Activated gamma-delta T cell treated with anti-CD3 and anti-CD28 coated beads, Interleukin-2, amount 50 U/mL, for 16 hours (primary cell): ENCODE measurements around the gene KASH5.

Source experiments
- DNase-seq: peaks from one replicate; pipeline ENCODE4 v3.0.0-alpha.2; 2020; ENCODE audit warnings: low read depth

The KASH5 gene

DNA sequence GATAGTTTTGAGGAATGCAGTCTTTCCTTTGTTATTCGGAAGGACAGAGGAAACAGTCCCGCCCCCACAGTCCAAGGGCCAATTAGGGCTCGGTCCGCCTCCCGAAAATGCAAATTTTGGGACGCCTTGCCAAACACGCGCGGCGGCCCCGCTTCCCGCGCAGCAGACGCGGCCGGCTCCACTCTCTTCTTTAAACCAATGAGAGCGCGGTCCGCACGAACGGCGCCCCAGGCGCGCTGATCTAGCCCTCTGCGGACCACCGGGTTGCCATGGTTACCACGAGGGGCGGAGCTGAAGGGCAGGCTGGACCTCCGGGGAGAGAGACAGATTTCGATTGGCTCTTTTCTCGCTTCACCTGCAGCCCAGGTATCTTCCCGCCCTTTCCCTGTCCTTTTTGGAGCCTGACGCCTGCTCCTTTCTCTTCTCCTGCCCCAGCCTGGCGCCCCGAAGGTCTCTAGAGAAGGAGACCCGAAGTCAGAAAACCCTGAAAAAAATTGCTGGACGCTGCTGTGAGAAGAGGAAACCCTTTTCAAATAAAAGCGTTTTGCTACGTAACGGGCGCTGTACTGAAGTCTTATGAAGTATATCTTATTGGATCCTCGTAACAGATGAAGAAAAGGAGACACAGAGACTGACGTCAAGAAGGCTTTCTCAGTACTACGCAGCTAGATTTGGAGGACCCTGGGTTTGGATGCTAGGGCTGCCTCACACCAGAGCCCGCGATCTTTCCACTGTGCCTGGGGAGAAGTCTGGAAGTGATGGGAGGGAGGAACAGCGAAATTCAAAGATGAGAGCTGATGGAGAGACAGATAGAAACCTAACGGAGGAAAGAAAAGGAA lies 33.2 kb downstream of the KASH5 start:
- DNase-seq, result no peak

DNA sequence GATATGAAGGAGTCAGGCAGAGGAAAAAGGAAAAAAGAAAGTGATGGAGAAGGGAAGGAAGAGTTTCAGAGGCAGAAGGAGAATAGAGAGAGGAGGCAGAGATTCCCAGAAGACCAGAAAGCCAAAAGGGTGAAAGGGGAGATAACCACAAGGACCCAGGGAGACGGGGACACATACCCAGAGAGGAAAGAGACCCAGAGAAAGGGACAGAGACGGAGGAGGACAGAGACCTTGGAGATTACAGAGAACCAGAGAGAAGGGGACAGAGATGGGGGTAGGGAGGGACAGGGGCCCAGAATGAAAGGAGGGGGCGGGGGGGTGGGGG lies 33.8 kb downstream of the KASH5 start:
- no peak for DNase-seq

DNA sequence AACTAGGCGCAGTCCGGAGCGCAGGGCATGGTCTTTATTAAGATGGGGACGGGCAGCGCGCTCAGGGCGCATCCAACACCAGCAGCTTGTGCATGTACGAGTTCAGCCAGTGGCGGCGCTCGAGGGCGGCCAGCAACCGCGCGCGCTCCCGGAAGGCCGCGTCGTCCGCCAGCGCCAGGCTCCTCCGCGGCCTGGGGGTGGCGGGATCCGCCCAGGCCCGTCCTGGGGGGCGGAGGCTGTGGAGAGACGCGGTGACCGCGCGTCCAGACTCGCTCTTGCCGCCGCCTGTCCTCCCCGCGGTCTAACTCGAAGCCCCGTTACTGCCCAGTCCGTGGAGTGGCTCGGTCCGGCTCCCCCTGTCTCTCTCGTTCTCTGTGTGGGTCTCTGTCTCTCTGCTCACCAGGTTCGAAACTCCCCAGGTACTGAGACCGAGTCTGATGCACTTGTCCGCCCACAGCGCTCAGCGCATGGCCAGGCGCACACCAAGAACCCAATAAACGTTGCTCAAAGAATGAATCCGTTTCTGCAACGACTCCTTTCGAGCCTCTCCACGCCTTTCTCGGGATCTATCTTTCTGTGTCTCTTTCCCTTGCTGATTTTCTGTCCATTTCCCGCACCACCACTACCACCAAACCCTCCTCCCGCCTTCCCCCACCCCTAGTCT lies 34.5 kb downstream of the KASH5 start:
- DNase-seq, result no peak

DNA sequence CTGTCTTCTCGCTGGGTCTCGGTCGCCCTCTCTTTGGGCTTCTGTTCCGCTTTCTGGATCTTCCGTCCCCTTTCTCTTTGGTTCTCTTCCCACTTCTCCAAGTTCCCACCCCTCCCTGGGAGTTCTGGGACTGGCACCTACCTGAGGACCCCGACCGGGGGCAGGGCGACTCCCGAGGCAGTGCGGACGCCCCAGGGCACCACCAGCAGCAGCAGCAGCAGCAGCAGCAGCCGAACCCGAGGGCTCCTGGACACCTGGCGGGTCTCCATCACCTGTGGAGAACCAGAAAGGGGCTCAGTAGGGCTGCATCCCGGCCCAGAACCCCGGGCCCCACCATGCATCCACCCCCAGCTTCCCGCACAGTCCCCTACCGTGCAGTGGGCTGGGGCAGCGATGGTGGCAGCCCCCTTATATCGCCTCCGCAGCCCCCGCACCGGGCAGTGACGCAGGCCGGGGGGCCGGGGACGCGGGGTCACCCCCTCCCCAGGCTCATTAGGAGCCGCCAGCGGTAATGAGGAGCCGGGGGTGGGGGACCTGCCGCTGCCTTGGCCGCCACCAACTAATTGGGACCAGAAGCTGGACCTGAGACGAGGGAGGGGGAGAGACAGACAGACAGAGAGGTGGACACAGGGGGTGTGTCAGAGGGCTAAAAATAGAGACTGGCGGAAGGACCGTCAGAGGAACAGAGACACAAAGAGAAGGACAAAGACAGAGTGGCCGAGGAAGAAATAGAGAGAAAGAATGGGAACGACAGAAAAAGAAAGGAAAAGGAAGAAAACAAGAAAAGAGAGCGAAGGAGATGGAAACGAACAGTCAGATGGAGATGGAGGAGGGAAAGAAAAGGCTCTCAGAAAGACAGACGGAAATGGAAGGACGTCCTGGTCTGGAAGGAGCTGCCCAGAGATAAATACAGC lies 35.3 kb downstream of the KASH5 start, which contains the start of gene PTH2:
PTH2 (minus strand) TSS at position 371 of the 914 bp plus-strand sequence; CDS start at position 269, 102 bp downstream.
- DNase-seq, result no peak

DNA sequence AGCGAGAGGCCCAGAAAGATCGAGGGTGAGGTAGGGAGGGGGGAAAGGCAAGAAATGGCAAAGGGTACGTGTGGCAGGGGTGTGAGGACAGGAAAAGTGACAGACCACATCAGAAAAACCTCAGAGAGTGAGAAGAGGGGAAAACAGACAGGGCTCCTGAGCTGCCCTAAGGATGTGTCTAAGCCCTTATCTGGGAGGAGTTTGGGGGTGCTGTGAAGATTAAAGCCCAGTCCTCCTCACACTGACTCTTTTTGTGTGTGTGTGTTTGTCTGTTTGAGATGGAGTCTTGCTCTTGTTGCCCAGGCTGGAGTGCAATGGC lies 35.9 kb downstream of the KASH5 start:
- no peak for DNase-seq

DNA sequence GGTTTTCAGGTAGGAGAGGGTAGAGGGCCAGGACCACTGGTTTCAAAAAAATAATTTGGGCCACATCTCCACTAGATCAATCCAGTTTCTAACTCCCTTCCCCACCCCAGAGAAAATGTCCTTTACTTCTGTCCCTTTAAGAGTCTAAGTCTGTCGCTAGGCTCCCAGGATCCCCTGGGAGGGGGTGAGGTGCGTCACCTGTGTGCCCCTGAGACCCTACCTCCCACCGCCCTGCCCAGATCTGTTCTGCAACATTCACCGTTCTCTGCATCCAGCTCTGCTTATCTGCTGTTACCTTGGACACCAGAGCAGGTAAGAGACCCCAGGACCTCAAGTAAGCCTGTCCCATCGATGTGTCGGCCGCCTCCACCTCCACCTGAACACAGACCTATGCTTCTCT lies 37.1 kb downstream of the KASH5 start, which contains the start of gene GFY:
GFY (plus strand) TSS at position 211 of the 400 bp plus-strand sequence. CDS start 1,043 bp downstream, outside the sequence.
- DNase-seq, result no peak

DNA sequence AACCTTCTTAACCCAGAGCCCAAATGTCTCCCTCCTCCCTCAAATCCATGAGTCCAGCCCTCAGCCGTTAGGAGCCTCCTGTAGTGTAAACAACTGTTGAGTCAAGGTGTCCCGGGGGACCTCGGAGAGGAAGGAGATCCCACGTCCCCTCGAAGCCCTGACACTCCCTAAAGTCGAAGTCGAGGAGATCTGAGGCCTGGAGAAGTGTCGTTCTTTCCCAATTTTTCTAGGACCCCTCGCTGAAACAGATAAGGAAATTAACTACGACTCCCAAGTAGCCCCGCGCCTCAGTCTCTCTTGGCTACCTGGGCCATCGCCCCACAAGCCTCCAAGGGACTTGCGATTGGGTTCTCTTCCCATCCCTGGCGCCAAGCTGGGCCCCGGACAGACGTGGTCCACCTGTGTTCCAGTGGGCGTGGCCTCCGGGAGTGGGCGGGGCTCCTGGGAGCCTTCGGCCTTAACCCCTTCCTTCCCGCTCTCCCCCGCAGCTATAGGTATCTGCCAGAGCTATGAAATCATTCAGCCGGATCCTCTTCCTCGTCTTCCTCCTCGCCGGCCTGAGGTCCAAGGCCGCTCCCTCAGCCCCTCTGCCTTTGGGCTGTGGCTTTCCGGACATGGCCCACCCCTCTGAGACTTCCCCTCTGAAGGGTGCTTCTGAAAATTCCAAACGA lies 38.0 kb downstream of the KASH5 start:
- DNase-seq, result no peak

DNA sequence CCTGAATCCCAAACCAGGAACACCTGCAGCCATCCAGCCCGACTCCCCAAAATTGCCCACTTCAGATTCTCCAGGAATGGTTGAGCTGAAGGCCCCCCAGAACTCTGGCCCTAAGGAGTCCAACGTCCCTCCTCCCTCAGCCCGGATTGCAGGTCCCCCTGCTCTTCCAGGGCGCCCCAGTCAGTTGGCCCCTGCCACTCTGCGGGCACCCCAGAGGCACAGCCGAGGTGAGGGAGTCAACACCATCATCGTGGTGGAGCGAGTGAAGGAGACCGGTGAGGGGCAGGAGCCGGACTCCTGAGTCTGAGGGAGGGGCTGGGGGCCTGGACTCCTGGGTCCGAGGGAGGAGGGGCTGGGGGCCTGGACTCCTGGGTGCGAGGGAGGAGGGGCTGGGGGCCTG lies 39.3 kb downstream of the KASH5 start:
- no peak for DNase-seq

DNA sequence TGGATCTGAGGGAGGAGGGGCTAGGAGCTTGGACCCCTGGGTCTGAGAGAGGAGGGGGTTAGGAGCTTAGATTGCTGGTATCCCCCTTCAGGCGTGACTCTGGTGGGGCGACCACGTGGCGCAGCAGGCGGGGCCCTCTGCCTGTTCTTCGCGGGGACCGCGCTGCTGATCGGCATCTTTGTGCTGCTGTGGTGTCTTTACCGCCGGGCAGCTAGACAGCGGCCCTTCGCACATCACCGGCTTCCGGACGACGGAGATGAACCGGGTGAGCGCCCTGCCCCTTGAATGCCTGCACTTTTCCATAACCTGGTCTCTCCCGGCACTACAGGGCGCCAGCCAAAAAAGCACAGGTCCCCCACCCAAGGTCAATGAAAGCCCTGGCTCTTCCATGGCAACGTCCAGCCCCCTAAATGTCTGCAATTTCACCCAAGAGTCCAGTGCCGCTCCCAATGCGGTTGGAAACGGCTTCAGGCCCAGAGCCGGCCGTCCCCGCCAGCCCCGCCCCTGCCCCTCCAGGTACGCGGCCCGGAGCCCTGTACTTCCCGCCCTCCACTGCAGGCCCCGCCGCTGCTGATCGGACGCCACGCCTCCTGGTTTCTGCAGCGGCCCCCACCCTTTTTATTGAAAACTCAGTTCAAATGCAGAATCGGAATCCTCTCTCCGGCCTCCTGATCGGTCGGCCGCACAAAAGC lies 40.0 kb downstream of the KASH5 start:
- DNase-seq, result no peak

DNA sequence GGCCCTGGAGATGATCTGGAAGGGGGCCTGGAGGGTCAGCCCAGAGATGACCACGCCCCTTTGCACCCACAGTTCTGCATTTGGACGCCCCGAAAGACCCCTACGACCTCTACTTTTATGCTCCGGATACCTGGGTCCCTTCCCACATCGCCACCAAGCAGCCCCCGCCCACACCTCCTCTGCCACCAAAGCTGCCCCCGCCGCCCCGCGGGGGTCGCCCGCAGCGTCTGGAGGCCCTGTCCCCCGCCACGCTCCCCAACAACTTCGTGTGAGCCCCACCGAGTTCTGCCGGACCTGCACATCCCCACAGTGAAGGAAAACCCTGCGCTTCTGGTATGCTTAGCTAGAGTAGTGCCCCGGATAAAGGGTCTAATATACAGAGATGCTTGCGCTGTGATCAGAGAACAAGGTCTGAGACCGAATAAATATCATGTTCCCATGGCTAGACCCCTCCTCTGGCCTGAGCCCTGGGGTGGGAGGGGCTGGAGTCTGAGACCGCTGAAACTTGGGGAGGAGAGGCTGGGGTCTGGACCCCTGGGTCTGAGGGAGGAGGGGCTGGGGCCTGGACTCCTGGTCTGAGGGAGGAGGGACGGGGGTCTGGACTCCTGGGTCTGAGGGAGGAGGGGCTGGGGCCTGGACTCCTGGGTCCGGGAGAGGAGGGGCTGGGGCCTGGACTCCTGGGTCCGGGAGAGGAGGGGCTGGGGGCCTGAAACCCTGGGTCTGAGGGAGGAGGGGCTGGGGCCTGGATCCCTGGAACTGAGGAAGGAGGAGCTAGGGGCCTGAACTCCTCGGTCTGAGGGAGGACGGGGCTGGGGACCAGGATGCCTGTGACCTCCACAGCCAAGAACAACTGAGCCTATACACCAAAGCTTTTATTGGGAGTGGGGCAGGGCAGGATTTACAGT lies 40.8 kb downstream of the KASH5 start:
- no peak for DNase-seq

DNA sequence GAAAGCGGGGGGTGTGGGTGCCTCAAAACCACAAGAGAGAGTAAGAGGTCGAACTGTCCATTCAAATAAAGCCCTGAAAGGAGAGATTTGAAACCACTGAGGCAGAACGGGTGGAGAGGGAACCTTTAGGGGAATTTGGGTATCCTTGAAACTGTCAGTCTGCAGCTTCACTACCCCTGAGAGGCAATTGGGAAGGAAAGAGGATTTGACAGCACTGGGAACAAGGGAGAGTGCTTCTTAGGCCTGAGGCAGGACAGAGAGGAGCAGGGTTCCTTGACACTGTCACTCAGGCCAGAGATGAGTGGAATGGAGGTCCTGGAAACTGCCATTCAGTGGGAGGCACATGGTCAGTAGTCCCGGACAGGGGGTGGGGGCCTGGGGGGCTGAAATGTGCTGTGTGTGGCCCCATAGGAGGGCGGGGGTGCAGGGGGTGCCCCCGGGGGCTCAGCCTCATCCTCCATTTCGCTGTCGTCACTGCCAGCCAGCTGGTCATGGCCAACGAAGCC lies 42.2 kb downstream of the KASH5 start:
- DNase-seq, result no peak

DNA sequence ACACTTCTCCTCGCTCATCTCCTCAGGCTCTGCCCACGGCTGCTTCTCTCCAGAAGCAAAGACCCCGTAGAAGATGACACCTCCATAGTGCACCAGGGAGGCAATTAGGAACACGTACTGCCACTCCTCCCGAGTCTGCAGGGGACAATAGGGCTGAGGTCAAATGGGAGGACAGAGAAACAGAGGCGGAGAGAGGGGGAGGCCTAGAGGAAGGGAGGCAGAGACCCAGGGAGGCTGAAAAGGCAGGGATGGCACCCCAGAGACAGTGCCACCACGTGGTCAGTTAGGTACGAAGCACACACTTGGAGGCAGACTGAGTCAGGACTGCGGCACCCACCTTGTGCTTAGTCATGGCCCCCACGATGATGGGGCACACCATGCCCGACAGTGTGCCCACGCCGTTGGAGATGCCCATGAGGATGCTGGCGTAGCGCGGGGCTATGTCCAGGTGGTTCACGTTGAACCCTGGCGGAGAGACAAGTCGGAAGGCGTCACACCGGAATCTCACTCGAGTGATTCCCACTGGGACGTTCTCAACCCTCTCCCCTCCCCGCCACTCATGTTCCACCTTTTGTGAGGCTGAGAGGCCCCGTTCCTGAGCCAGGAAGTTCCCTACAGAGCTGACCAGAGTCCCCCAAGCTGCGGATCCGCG lies 42.8 kb downstream of the KASH5 start:
- no peak for DNase-seq

DNA sequence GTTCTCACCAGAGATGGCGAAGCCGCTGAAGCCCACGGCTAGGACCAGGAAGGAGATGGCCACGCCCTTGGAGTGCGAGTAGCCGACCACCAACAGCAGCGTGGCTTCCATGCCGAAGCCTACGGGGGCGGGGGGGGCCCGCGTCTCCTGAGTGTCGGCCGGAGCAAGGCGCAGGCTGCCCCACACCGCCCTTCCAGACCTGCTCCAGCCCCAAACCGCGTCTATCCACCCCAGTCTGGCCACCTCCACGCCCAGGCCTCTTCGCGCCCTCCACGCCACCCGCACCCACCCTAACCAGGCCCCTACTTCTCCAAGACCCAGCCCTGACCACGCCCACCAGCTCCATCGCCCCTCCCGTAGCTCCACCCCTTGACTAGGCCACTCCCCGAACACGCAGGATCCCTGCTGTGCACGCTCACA lies 43.3 kb downstream of the KASH5 start:
- no peak for DNase-seq

DNA sequence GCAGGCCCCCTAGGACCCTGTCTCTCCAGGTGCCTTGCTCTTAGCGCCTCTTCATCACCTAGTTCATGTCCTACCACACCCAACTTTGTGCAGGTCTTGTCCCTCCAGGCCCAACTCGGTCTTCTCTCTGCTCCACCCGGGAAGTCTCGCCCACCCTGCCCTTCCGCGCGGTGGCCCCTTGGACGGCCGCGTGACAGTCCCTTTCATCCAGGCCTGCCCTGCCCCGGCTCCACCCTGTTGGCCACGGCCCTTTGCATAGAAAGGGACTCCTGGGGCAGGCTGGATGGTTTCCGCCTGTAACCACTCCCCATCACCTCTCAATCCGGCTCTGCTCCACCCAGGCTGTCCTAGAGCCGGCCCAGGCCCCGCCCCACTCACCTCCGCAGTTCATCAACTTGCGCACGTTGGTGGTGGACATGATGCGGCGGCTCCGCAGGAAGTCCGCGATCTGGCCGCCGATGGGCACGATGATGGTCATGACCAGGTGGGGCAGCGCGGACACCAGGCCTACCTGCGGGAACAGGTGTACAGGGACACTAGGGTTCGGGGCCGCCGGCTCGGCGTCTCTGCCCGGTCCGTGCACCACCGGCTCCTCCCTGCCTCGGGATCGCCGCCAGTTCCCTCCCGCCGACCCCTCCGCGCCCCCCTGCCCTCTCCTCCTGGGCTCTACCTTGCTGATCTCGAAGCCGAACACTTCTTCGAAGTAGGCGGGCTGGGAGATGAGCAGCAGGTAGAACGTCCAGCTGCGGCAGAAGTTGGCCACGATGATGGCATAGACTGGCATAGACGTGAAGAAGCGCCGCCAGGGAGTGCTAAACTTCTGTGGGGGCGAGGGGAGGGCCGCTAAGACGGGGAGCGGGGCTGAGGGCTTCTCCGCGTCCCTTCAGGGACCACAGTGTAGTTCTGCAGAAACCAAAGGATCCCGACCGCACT lies 44.4 kb downstream of the KASH5 start:
- DNase-seq, result no peak

DNA sequence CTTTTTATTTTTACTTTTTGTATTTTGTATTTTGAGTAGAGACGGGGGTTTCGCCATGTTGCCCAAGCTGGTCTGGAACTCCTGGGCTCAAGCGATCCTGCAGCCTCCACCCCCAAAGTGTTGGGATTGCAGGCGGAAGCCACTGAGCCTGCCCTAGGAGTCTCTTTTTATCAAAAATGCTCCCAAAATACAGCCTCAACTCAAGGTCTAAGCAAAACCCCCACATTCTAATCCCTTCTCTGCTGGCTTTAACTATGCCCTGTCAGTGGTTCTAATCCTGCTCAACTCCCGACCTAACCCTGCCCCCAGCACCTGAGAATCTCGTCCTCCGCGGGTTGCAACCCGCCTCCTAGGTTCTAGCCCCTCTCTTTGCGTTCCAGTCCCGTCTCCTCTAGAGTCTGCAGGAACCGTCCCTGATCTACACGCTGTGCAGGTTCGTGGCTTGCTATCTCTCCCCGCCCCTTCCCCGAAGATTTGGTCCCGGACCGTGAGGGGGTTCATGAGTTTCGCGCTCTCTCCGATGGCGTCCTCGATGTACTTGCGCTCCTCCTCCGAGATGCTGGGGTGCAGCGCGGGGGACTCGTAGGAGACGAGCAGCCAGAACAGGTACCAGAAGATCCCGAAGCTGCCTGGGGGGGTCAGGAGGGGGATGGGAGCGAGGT lies 45.3 kb downstream of the KASH5 start:
- no peak for DNase-seq

DNA sequence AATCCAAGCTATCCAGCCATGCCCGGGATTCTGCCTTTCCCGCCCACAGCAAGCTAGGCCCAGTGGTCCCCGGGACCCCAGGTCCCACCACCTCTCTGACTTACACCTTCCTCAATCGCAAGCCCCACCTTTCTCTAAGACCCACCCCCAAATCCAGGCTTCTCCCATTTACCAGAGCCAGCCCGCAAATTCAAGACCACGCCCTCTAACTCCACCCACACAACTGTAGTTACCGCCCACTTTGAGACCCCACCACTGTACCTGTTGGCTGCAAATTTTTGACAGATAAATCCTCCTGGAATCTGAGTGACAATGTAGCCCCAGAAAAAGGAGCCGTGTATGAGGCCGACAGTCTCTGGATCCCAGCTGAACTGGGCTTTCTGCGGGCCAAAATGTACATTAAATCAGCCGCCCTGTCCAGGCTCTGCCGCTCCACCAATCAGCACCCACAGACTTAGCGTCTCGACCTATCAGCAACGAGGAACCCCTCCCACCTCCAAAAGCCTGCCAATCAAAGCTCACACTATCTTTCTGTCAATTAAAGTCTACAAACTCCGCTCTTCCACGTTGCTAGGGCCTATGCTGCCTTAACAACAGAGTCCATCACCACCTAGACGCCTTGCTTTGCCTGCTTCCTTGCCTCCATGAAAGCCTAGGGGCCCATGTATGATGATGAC lies 47.0 kb downstream of the KASH5 start:
- no peak for DNase-seq

DNA sequence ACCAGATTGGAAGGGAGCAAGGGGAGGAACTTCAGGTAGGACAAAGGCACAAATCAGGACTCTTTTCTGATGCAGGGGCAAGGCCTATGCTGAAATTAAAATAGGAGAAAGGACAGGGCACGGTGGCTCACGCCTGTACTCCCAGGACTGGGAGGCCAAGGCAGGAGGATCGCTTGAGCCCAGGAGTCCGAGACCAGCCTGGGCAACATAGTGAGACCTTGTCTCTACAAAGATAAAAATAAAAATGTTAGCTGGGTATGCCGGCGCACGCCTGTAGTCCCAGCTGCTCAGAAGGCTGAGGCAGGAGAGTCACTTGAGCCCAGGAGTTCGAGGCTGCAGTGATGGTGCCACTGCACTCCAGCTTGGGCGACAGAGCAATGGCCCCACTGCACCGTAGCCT lies 47.6 kb downstream of the KASH5 start:
- DNase-seq, result no peak
